GM23338 (cell line): ENCODE measurements around the gene HSD17B11. TPM values are rescaled to one million over a fixed set of nuclear protein-coding genes. Genes with fewer than 3 reads are reported as not detected.
"Not testable (repeated sequence)": the region's sequence is repeated elsewhere in the genome, so short reads cannot be mapped to it uniquely, and the experiment has no call there.

Source experiments
- ATAC-seq: fragments of 200-7000 bp; cut with Tn5 transposase; 3 replicates; pipeline ENCODE4 v1.9.1; 2020
- DNase-seq: peaks from one replicate; pipeline ENCODE4 v3.0.0-alpha.2; 2015; ENCODE audit warnings: low spot score
- H2AFZ ChIP-seq: fragments of 200-600 bp; sonication (generic); 2 replicates; pipeline ENCODE4 v1.8.0; 2016; ENCODE audit warnings: antibody characterized with exemption, mild to moderate bottlenecking, moderate library complexity
- H3F3A ChIP-seq: fragments of 200-600 bp; sonication (generic); replicated peaks from 2 replicates; pipeline ENCODE4 v1.8.0; 2017; ENCODE audit warnings: antibody characterized with exemption, mixed run types, low read depth
- H3K27ac ChIP-seq: fragments of 200-600 bp; sonication (generic); 2 replicates; pipeline ENCODE4 v1.6.1; 2016; ENCODE audit warnings: low read depth
- H3K27me3 ChIP-seq: fragments of 200-600 bp; sonication (generic); 2 replicates; pipeline ENCODE4 v1.8.0; 2016; ENCODE audit warnings: mild to moderate bottlenecking, mixed run types, moderate library complexity; ENCODE audit not compliant: insufficient read depth
- H3K36me3 ChIP-seq: fragments of 200-600 bp; sonication (generic); 2 replicates; pipeline ENCODE4 v1.8.0; 2016; ENCODE audit warnings: mild to moderate bottlenecking; ENCODE audit not compliant: insufficient read depth
- H3K4me1 ChIP-seq: fragments of 200-600 bp; sonication (generic); 2 replicates; pipeline ENCODE4 v1.8.0; 2016; ENCODE audit warnings: mild to moderate bottlenecking, moderate library complexity; ENCODE audit not compliant: insufficient read depth
- H3K4me2 ChIP-seq: fragments of 200-600 bp; sonication (generic); 2 replicates; pipeline ENCODE4 v1.7.1; 2017; ENCODE audit warnings: mixed run types
- H3K4me3 ChIP-seq: fragments of 200-600 bp; sonication (generic); 2 replicates; pipeline ENCODE4 v1.6.1; 2016; ENCODE audit warnings: mixed run types
- H3K79me2 ChIP-seq: fragments of 200-600 bp; sonication (generic); replicated peaks from 2 replicates; pipeline ENCODE4 v1.8.0; 2017; ENCODE audit warnings: mild to moderate bottlenecking; ENCODE audit not compliant: insufficient read depth
- H3K9me2 ChIP-seq: fragments of 200-600 bp; sonication (generic); 2 replicates; pipeline ENCODE4 v1.8.0; 2017; ENCODE audit not compliant: insufficient read depth
- H4K20me1 ChIP-seq: fragments of 200-600 bp; sonication (generic); replicated peaks from 2 replicates; pipeline ENCODE4 v1.8.0; 2017; ENCODE audit warnings: mild to moderate bottlenecking; ENCODE audit not compliant: insufficient read depth
- H3K27ac Mint-ChIP-seq: 2 replicates; pipeline ENCODE4 v1.8.0; 2020; ENCODE audit warnings: inconsistent platforms, mild to moderate bottlenecking, moderate library complexity, mixed read lengths
- H3K27me3 Mint-ChIP-seq: 3 replicates; pipeline ENCODE4 v1.8.0; 2022; ENCODE audit warnings: low read depth, mild to moderate bottlenecking, moderate library complexity, mixed read lengths, inconsistent platforms; ENCODE audit not compliant: insufficient read depth, poor library complexity
- H3K36me3 Mint-ChIP-seq: 3 replicates; pipeline ENCODE4 v1.8.0; 2021; ENCODE audit warnings: low read depth, mild to moderate bottlenecking, inconsistent platforms, moderate library complexity, mixed read lengths
- H3K4me1 Mint-ChIP-seq: 3 replicates; pipeline ENCODE4 v1.8.0; 2020; ENCODE audit warnings: mild to moderate bottlenecking, inconsistent platforms, mixed read lengths
- H3K4me3 Mint-ChIP-seq: 3 replicates; pipeline ENCODE4 v1.8.0; 2021; ENCODE audit warnings: moderate library complexity, mild to moderate bottlenecking, inconsistent platforms, mixed read lengths
- H3K9me3 Mint-ChIP-seq: 3 replicates; pipeline ENCODE4 v1.8.0; 2020; ENCODE audit warnings: moderate library complexity, mild to moderate bottlenecking, inconsistent platforms, mixed read lengths
- CREB1 ChIP-seq: fragments of 250-450 bp; sonication (Bioruptor Pico); IDR thresholded peaks from 2 replicates; pipeline ENCODE4 v1.5.0; 2020; ENCODE audit warnings: low read depth, mild to moderate bottlenecking, moderate library complexity
- EZH2 ChIP-seq: fragments of 200-600 bp; sonication (generic); IDR thresholded peaks from one replicate; pipeline ENCODE4 v1.8.0; 2017; ENCODE audit warnings: antibody characterized with exemption, mild to moderate bottlenecking, low read depth; ENCODE audit not compliant: unreplicated experiment
- EZH2phosphoT487 ChIP-seq: fragments of 200-600 bp; sonication (generic); IDR thresholded peaks from one replicate; pipeline ENCODE4 v1.8.1; 2018; ENCODE audit warnings: antibody characterized with exemption; ENCODE audit not compliant: unreplicated experiment
- JUNB ChIP-seq: IDR thresholded peaks from one replicate; pipeline ENCODE4 v1.6.1; 2016; ENCODE audit warnings: antibody characterized with exemption; ENCODE audit not compliant: unreplicated experiment
- POLR2AphosphoS5 ChIP-seq: IDR thresholded peaks from 2 replicates; pipeline ENCODE4 v1.6.1; 2016; ENCODE audit warnings: antibody characterized with exemption, low read depth
- STAT1 ChIP-seq: IDR thresholded peaks from one replicate; pipeline ENCODE4 v1.6.1; 2016; ENCODE audit warnings: antibody characterized with exemption; ENCODE audit not compliant: unreplicated experiment
- ZNF331 ChIP-seq: fragments of 250-450 bp; sonication (Bioruptor Pico); IDR thresholded peaks from 2 replicates; pipeline ENCODE4 v1.5.0; 2020; ENCODE audit warnings: low read depth, mild to moderate bottlenecking, moderate library complexity
- polyA plus RNA-seq: library from polyadenylated mRNA; unstranded; fragments of >200 nt; fragmentation: Nextera tagmentation; extraction: Ambion mirVana; gene quantifications from 2 replicates; pipeline ENCODE4 v1.2.1, GENCODE V29; 2016
- total RNA-seq: library from RNA; depleted of rRNA; stranded (reverse); fragments of >200 nt; shearing (Covaris generic); gene quantifications from 2 replicates; pipeline ENCODE4 v1.2.3, GENCODE V29; 2014
- TF ChIP-seq, protein P1 (sequence below): fragments of 250-450 bp; sonication (Bioruptor Pico); IDR thresholded peaks from 2 replicates; pipeline ENCODE4 v1.5.0; 2020; ENCODE audit warnings: mild to moderate bottlenecking, moderate library complexity
- TF ChIP-seq, protein P2 (sequence below): IDR thresholded peaks from one replicate; pipeline ENCODE4 v1.6.1; 2018; ENCODE audit warnings: antibody characterized with exemption; ENCODE audit not compliant: unreplicated experiment
- TF ChIP-seq, protein P3 (sequence below), 2 experiments: fragments of 200-600 bp in 1 of 2; sonication (generic) in 1 of 2; conservative IDR thresholded peaks; 2 replicates each; pipeline versions ENCODE4 v1.5.1 to v1.6.1; 2016 to 2017; ENCODE audit warnings: antibody characterized with exemption in 2 of 2, low read depth in 2 of 2, mild to moderate bottlenecking in 2 of 2, moderate library complexity in 1 of 2

The HSD17B11 gene
- total and polyA plus RNA-seq, 2 experiments from 2014 or later, result 9.7 to 14.8 TPM

DNA sequence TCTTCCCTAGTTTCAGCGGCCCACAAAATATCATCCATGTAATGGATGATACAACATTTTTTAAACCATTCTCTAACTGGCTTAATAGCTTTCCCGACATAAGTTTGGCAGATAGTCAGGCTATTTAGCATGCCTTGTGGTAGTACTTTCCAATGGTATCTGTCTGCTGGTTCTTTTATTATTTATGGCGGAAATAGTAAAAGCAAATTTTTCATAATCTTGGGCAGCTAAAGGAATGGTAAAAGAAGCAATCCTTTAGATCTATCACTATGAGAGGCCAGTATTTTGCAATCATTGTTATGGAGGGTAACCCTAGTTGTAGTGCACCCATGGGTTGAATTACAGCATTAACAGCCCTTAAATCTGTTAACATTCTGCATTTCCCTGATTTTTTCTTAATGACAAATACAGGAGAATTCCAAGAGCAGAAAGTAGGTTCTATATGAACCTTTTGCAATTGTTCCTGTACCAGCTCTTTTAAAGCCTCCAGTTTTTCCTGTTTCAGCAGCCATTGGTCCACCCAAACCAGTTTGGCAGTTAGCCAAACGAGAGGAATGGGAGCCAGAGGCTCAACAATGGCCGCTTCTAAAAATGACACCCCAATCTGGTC is 14.3 kb upstream of the HSD17B11 start:
- Histone ChIP-seq H3F3A (no peaks in the 10 kb centered on the region), H3K79me2 (no peaks in the 10 kb centered on the region), H3K27ac (no peak overlapping the region), H4K20me1 (no peaks in the 10 kb centered on the region), H3K4me1 (no peaks in the 10 kb centered on the region; the same call in 1 of the 2 replicates), H3K4me3 (no peak overlapping the region), H3K9me2 (no peaks in the 10 kb centered on the region), H3K4me2 (no peak overlapping the region), H3K36me3 (no peaks in the 10 kb centered on the region), H3K27me3 (no peaks in the 10 kb centered on the region), H2AFZ (0 out of 2 replicates have a peak overlapping the region, but pooled peaks have one; percentile 28)
- H3K27ac Mint-ChIP-seq, result no peak overlapping the region
- peaks cover 6% of the 10 kb centered on the region for H3K27me3 Mint-ChIP-seq
- ATAC-seq (no peak), DNase-seq (no peak)
- H3K4me3 Mint-ChIP-seq, result no peak overlapping the region
- H3K9me3 Mint-ChIP-seq, result peaks cover 13% of the 10 kb centered on the region; the same call in 2 of the 3 replicates
- peaks cover 7% of the 10 kb centered on the region; the same call in 2 of the 3 replicates for H3K36me3 Mint-ChIP-seq
- TF ChIP-seq CREB1 (CRISPR knock-in tag) (no peak), POLR2AphosphoS5 (no peak), ZNF331 (CRISPR knock-in tag) (no peak), JUNB (no peak), EZH2phosphoT487 (no peak), EZH2 (no peak), STAT1 (no peak)
- TF ChIP-seq, protein P1, sequence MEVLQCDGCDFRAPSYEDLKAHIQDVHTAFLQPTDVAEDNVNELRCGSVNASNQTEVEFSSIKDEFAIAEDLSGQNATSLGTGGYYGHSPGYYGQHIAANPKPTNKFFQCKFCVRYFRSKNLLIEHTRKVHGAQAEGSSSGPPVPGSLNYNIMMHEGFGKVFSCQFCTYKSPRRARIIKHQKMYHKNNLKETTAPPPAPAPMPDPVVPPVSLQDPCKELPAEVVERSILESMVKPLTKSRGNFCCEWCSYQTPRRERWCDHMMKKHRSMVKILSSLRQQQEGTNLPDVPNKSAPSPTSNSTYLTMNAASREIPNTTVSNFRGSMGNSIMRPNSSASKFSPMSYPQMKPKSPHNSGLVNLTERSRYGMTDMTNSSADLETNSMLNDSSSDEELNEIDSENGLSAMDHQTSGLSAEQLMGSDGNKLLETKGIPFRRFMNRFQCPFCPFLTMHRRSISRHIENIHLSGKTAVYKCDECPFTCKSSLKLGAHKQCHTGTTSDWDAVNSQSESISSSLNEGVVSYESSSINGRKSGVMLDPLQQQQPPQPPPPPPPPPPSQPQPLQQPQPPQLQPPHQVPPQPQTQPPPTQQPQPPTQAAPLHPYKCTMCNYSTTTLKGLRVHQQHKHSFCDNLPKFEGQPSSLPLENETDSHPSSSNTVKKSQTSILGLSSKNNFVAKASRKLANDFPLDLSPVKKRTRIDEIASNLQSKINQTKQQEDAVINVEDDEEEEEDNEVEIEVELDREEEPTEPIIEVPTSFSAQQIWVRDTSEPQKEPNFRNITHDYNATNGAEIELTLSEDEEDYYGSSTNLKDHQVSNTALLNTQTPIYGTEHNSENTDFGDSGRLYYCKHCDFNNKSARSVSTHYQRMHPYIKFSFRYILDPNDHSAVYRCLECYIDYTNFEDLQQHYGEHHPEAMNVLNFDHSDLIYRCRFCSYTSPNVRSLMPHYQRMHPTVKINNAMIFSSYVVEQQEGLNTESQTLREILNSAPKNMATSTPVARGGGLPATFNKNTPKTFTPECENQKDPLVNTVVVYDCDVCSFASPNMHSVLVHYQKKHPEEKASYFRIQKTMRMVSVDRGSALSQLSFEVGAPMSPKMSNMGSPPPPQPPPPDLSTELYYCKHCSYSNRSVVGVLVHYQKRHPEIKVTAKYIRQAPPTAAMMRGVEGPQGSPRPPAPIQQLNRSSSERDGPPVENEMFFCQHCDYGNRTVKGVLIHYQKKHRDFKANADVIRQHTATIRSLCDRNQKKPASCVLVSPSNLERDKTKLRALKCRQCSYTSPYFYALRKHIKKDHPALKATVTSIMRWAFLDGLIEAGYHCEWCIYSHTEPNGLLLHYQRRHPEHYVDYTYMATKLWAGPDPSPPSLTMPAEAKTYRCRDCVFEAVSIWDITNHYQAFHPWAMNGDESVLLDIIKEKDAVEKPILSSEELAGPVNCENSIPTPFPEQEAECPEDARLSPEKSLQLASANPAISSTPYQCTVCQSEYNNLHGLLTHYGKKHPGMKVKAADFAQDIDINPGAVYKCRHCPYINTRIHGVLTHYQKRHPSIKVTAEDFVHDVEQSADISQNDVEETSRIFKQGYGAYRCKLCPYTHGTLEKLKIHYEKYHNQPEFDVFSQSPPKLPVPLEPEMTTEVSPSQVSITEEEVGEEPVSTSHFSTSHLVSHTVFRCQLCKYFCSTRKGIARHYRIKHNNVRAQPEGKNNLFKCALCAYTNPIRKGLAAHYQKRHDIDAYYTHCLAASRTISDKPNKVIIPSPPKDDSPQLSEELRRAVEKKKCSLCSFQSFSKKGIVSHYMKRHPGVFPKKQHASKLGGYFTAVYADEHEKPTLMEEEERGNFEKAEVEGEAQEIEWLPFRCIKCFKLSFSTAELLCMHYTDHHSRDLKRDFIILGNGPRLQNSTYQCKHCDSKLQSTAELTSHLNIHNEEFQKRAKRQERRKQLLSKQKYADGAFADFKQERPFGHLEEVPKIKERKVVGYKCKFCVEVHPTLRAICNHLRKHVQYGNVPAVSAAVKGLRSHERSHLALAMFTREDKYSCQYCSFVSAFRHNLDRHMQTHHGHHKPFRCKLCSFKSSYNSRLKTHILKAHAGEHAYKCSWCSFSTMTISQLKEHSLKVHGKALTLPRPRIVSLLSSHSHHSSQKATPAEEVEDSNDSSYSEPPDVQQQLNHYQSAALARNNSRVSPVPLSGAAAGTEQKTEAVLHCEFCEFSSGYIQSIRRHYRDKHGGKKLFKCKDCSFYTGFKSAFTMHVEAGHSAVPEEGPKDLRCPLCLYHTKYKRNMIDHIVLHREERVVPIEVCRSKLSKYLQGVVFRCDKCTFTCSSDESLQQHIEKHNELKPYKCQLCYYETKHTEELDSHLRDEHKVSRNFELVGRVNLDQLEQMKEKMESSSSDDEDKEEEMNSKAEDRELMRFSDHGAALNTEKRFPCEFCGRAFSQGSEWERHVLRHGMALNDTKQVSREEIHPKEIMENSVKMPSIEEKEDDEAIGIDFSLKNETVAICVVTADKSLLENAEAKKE (CRISPR knock-in tag), result no peak
- TF ChIP-seq, protein P2, sequence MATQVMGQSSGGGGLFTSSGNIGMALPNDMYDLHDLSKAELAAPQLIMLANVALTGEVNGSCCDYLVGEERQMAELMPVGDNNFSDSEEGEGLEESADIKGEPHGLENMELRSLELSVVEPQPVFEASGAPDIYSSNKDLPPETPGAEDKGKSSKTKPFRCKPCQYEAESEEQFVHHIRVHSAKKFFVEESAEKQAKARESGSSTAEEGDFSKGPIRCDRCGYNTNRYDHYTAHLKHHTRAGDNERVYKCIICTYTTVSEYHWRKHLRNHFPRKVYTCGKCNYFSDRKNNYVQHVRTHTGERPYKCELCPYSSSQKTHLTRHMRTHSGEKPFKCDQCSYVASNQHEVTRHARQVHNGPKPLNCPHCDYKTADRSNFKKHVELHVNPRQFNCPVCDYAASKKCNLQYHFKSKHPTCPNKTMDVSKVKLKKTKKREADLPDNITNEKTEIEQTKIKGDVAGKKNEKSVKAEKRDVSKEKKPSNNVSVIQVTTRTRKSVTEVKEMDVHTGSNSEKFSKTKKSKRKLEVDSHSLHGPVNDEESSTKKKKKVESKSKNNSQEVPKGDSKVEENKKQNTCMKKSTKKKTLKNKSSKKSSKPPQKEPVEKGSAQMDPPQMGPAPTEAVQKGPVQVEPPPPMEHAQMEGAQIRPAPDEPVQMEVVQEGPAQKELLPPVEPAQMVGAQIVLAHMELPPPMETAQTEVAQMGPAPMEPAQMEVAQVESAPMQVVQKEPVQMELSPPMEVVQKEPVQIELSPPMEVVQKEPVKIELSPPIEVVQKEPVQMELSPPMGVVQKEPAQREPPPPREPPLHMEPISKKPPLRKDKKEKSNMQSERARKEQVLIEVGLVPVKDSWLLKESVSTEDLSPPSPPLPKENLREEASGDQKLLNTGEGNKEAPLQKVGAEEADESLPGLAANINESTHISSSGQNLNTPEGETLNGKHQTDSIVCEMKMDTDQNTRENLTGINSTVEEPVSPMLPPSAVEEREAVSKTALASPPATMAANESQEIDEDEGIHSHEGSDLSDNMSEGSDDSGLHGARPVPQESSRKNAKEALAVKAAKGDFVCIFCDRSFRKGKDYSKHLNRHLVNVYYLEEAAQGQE, result no peak
- TF ChIP-seq, protein P3, sequence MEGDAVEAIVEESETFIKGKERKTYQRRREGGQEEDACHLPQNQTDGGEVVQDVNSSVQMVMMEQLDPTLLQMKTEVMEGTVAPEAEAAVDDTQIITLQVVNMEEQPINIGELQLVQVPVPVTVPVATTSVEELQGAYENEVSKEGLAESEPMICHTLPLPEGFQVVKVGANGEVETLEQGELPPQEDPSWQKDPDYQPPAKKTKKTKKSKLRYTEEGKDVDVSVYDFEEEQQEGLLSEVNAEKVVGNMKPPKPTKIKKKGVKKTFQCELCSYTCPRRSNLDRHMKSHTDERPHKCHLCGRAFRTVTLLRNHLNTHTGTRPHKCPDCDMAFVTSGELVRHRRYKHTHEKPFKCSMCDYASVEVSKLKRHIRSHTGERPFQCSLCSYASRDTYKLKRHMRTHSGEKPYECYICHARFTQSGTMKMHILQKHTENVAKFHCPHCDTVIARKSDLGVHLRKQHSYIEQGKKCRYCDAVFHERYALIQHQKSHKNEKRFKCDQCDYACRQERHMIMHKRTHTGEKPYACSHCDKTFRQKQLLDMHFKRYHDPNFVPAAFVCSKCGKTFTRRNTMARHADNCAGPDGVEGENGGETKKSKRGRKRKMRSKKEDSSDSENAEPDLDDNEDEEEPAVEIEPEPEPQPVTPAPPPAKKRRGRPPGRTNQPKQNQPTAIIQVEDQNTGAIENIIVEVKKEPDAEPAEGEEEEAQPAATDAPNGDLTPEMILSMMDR (conservative IDR thresholded peaks at IDR 0.05; ENCODE audit: low read depth in 2 of 2), result no peak
- H3K4me1 Mint-ChIP-seq, result peaks cover 22% of the 10 kb centered on the region

DNA sequence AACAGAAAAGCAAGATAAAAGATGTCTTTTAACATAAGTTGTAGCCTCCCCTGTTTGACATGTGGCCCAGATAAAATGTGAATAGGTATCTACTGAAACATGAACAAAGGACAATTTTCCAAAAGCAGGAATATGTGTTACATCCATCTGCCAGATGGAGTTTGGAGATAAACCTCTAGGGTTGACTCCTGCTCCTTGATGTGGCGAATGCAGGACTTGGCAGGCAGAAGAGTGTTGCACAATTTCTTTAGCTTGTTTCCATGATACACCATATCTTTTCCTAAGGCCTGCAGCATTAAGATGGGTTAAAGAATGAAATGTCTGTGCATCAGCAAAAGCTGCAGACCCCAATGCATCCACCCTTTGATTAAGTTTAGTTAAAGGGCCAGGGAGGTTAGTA is 12.7 kb upstream of the HSD17B11 start:
- not testable (repeated sequence) for H3K4me2 ChIP-seq, H3K9me2 ChIP-seq, H3K4me1 ChIP-seq, H3K27me3 ChIP-seq, H3K4me3 ChIP-seq, H3K27ac ChIP-seq, H3K36me3 Mint-ChIP-seq, H3F3A ChIP-seq, H3K27ac Mint-ChIP-seq, H2AFZ ChIP-seq, H3K36me3 ChIP-seq, H3K4me3 Mint-ChIP-seq, ATAC-seq, H4K20me1 ChIP-seq, H3K27me3 Mint-ChIP-seq, DNase-seq, H3K79me2 ChIP-seq
- H3K9me3 Mint-ChIP-seq, result peaks cover 19% of the 10 kb centered on the region; the same call in 2 of the 3 replicates
- H3K4me1 Mint-ChIP-seq, result peaks cover 20% of the 10 kb centered on the region
